Stimulated activated CD4-positive, alpha-beta T cell treated with anti-CD3 and anti-CD28 coated beads, Interleukin-1b, Interleukin-23, amount 100 ng/mL, for 24 hours (primary cell): ENCODE measurements around the gene PBX3.

Experiments used
- DNase-seq, 4 experiments: peaks; one replicate each; pipeline ENCODE4 v3.0.0-alpha.2; 2020; ENCODE audit warnings: low read depth in 4 of 4, low spot score in 1 of 4

The PBX3 gene

DNA sequence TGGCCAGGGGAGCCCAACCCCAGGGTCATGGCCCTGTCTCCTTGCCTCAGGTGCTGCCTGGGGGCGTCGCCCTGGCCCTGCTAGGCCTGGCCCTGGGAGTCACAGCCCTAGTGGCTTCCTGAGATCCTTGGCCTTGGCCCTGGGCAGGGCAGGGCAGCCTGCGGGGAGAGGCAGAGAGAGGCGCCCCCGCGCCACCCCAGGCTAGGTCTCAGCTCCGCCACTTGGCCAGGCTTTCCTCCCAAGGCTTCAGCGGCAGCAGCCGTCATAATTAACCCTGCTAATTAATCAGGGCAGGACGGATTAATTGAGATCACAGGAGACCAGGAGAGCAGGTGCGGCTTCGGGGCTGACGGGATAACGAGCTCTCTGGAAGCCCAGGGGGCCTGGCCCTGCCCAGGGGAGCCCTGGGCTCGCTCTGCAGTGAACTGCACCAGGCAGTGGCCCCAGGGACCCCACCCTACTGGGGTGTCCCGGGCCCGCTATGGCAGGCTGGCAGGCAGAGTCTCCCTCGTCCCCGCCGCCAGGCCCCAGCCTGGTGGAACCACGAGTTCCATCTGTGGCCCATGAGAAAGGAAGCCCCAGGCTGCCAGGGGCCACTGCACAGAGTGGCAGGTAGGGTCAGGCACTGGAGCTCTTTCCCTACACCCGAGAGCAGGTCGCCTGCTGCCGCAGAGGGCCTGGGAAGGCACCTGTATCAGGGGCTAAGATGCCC lies 269.6 kb downstream of the PBX3 start:
- no peak for DNase-seq
